GM21423 (cell line): ENCODE measurements around the gene REXO1.
"Not testable (repeated sequence)": the region's sequence is repeated elsewhere in the genome, so short reads cannot be mapped to it uniquely, and the experiment has no call there.

Experiments
- ATAC-seq: cut with Tn5 transposase; IDR thresholded peaks from one replicate; pipeline ENCODE4 v1.9.1; 2021; ENCODE audit warnings: mild to moderate bottlenecking, moderate library complexity; ENCODE audit not compliant: unreplicated experiment

The REXO1 gene

DNA sequence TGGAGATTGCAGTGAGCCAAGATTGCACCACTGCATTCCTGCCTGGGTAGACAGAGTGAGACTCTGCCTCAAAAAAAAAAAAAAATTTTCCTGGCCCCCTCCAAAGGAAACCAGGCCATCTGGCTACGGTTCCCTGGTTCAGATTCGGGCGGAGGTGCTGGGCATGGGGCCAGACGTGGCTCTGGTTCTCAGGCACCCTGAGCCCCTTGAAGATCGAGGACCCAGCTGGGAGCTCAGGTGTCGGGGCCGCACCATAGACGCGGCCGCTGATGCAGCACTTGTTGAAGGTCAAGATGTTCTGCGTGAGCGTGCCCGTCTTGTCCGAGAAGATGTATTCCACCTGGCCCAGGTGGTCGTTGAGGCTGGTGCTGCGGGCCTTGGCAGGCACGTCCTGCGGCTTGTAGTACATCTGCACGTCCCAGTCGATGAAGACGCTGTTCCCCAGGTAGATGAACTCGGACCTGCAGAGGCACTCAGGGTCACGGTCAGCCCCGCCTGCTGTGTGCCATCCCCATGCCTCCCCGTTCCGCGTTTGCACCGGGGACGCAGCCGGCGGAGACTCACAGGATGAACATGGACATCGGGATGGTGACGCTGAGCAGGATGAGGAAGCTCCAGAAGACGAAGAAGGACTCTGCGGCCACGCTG lies 48.5 kb downstream of the REXO1 start:
- ATAC-seq: no peak

DNA sequence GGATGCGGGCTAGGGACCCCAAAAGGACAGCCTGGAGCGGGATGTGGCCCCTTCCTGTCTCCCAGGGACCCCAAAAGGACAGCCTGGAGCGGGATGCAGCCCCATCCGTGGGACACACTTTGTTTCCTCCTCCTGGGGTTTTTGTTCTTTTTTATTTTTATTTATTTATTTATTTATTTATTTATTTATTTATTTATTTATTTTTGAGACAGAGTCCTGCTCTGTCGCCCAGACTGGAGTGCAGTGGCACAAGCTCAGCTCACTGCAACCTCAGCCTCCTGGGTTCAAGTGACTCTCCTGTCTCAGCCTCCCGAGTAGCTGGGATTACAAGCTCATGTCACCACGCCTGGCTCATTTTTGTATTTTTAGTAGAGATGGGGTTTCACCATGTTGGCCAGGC lies 51.0 kb downstream of the REXO1 start:
- ATAC-seq: not testable (repeated sequence)

DNA sequence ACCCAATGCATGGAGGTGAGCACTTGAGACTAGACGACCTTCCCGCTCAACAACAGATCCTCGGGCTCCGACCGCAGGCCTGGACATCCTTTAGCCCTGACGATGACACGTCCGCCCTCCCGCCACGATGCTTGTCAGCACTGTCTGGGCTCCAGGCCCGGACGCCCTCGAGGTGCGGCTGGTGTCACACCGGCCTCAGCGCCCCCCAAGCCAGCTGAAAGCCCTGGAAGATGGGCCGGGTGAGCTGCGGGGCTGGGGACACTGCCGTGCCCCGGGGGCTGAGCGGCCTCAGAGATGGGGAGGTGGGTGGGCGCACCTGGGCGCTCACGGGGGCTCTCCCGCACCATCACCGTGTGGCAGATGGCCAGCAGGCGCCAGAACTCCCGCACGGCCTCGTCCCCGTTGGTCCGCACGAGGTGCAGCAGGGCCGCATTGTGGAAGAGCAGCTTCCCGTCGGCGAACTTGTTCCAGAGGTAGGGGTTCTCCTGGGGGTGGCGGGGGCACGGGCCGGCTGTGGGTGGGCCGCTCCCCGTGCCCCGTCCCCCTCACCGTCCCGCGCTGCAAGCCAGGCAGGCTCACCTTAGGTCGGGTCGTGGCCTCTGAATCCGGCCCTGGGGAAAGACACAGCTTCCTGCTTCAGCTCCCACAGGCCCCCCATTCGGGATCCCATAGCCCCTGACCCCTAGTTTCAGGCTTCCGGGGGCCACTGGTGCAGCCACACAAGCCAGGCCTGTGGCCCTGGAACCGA lies 51.7 kb downstream of the REXO1 start:
- ATAC-seq: no peak

DNA sequence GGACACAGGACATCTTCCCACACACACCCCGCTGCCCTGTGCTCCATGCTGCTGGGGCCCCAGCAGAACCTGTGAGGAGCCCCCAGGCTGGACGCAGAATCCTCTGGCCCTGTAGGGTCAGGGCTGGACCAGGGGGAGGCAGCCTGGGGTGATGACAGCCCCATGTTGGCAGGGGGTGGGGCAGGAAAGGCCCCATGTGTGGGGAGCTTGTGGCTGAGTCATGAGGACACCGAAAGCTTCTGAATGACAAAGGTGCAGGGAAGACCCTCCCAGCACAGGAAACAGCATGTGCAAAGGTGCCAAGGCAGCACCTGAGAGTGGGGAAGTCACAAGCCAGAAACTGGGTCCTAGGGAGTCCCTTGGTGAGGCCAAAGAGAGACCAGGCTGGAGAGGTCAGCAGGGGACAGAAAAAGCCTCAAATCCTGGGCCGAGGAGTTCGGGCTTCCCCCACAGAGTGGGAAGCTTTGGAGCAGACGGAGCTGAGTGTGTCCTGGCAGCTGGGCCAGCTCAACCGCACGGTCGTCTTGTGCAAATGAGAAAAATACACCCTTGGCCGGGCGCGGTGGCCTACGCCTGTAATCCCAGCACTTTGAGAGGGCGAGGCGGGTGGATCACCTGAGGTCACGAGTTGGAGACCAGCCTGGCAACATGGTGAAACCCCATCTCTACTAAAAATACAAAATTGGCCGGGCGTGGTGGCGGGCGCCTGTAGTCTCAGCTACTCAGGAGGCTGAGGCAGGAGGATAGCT lies 53.7 kb downstream of the REXO1 start:
- no peak for ATAC-seq

DNA sequence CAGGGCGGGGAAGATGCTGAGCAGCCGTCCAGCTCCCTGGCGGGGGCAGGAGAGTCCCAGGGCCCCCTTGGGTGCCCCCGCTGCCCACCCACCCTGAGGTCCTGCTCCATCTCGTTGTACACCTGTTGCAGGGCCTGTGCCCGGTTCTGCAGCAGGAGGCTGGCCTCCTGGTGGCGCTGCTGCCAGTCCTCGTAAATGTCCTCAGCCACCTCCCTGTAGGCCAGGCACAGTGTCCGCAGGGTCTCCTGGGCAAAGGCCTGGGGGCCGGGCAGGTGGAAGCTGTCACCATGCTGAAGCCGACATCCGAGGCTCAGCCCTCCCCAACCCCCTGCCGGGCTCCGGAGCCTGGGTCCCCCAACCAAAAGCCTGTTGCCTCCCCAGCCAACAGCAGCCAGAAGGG lies 56.4 kb downstream of the REXO1 start:
- no peak for ATAC-seq

DNA sequence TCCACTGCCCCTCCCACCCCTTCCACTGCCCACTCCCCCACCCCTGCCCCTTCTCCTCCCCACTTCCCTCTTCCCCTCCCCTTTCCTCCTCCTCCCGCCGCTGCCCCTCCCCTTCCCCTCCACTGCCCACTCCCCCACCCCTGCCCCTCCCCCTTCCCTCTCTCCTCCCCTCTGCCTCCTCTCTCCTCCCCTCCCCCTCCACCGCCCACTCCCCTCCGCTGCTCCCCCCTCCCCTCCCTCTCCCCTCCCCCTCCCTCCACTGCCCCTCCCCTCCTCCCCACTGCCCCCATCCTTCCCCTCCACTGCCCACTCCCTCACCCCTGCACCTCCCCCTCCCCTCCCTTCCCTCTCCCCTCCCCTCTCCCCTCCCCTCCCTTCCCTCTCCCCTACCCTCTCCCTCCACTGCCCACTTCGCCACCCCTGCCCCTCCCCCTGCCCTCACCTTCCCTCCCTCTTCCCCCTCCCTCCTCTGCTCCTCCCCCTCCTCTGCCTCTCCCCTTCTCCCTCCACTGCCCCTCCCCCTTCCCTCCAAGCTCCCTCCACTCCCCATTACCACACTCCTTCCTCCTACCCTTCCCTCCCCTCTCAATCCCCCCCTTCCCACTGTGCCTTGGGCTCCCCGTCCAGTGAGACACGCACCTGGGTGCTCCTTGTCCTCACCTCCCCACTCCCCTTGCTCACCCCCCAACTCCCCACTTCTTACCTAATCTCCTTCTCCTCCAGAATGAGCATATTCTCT lies 58.1 kb downstream of the REXO1 start:
- no peak for ATAC-seq

DNA sequence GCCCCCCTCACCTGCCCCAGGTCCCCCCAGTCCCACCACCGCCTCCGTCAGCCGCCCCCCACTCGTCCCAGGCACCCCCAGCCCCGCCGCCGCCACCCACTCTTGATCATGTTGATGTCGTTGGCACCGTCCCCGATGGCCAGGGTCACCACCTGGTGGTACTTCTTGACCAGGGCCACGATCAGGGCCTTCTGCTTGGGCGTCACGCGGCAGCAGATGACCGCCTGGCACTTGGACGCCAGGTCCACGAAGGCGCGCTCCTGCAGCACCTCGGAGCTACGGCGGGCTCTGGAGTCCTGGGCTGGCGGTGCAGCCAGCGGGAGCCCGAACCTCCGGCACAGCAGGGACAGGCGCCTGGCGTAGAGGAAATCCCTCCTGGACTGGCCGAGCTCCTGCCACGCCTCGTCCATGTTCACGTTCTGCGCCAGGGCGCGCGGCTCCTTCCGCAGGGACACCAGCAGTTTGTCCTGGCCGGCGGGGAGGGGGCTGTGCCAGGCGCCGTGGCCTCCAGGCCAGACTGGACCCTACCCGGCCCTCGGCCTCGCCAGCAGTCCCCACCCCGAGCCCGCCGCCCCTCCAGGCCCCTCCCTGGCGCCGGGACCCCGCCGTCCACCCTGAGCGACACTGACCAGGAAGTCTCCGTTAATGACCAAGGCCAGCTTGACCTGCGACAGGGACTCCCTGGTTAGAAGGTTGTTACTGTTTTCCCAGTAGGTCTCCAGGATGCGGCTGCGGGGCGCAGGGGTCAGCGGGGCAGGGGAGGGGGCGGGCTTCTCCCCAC lies 58.8 kb downstream of the REXO1 start:
- no peak for ATAC-seq

DNA sequence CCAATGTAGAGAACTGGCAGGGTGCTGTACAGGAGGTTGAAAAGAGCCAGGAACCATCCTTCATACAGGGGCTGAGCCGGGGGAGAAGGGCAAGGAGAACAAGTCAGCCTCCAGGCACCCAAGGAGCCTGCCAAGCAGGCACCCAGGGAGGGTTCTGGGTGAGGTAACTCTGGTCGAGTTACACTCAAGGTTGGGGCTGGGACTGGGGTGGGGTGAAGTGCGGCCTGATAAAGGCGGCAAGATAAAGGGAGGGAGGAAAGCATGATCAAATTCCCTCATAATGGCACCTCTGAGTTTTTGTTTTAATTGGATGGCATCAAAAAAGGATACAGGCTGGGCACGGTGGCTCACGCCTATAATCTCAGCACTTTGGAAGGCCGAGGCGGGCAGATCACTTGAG lies 61.2 kb downstream of the REXO1 start:
- ATAC-seq: no peak

DNA sequence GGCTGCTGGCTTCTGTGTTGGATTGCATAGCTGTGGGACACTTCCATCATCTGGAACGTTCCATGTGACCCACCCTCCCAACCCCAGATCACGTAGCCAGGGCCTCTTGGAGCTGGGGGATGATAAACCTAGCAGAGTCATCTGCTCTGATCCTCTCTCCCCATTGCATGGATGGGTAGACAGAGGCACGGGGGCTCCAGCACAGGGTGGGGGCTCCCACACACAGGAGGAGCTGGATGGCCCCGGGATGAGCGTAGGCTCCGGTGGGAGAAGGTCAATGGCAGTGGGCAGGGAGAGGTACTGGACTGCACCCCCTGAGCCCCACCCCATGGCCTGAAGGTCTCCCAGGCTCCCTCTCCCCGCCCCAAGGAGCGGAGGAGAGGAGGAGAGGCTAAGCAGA lies 61.6 kb downstream of the REXO1 start:
- no peak for ATAC-seq

DNA sequence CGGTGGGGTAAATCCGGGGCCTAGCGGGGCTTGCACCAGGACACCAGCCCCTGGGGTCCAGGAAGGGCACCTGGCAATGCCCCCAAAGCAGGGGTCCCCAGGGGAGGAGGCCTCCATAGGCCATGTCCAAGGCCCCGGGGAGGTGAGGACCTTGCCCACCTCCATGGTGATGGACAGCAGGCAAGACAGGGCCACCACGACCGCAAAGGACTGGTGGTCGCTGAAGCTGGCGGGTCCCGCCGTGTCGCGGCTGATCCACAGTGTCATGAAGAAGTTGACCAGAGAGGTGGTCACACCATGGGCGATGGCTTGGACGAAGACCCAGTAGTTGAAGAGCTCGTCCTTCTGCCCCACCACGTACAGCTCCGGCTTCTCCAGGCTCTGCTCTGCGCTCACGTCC lies 63.0 kb downstream of the REXO1 start:
- no peak for ATAC-seq

DNA sequence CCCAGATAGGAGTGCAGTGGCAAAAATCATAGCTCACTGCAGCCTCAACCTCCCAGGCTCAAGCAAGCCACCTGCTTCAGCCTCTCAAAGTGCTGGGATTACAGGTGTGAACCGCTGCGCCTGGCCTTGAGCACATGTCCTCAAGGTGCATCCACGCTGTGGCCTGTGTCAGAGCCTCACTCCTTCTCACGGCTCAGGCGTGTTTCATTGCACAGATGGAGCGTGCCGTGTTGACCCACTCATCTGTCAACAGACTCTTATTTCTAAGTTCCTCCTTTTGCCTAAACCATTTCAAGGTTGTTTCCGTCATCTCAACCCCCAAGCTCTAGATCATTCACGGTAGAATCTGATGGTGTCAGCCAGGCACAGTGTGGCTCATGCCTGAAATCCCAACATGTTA lies 64.4 kb downstream of the REXO1 start:
- no peak for ATAC-seq

DNA sequence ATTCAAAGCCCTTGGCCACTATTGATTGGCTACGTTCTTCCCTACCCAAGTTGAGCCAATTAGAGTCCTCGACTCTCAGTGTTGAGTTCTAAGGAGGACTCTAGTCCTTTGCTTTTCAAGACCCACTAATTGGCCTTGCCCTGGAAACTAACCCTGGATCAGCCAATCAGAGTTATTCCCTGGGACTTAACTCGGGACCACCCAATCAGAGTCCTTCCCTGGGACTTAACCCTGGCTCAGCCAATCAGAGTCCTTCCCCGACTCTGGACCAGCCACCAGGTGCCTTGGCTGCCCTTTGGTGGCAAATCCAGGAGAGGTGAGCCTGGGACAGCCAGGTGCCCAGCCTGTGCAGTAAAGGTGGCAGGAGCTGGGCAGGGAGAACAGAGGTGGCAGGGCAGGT lies 64.9 kb downstream of the REXO1 start:
- ATAC-seq: no peak

DNA sequence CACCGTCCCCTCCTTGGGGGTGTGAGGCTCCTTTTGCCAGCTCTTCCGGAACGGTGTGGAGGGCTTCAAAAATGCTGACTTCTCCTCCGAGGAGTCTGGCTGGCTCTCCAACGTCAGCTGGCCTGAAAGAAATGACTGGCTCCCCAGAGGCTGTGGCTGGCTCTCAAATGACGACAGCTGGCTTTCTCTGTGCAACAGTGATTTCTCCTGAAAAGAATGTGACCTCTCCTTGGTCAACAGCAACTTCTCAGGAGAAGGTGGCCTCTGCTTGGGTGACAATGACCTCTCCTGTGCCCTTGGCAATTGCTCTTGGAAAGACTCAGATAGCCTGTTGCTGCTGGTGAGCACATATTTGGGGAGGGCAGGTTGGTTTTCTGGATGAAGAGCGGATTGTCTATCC lies 65.8 kb downstream of the REXO1 start:
- ATAC-seq: no peak

DNA sequence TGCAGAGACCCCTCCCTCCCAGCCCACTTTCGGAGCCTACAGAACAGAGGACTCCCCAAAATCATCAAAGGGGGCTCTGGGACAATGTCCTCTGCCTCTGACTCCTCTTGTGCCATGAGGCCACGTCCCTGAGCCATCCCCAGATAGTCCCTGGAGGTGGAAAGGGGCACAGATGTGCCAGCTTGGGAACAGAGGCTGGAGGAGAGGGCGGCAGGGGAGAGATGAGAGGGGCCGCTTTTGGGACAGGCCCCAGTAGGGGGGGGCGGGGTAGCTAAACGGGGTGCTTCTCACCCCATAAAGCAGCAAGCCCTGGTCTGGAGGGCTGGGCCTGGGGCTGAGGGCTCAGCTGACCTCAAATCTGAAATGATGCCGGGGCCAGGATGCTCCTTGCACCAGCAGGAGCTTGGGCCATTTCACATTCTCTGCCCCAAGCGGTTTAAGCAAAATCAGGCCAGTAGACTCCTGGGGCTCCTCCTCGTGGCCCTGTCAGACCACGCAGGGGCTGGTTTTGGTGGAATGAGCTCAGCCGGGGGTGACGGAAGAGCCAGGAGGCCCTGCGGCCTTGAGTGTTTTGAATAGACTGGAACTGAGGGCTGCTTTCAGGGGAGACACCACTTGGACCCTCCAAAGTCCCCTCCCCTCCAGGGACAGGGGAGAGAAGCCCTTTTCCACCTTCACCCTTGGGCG lies 67.9 kb downstream of the REXO1 start:
- no peak for ATAC-seq

DNA sequence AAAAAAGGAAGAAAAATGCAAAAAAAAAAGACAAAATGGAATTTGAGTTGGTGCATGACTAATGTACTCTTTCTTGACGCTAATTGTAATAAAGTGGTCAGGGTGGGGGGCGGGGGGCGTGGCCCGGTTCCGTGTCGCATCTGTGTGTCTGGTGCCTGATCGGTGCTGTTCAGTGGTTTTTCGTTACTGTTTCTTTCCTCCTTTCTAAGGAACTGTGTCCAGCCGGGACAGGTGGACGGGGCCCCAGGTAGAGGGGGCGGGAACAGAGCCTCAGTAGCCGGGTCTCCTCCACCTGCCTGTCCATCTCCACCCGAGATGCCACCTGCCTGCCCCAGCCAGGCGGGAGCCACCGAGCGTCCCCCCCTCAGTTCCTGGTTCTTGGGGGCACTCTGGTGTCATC lies 68.7 kb downstream of the REXO1 start:
- ATAC-seq: no peak

DNA sequence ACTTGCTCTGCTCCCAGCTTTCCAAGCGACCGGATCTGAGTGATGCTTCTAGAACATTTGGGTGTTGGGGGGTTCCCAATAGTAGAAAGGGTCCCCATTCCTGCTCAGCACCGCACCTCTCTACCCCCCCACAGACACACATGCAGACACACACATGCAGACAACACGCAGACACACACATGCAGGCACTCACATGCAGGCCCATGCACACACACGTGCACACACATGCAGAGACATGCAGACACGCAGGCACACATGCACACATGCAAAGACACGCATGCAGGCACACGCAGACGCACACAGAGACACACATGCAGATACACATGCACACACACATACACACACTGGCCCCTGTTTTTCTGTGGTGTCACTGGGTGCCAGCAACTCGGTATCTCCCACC lies 71.1 kb downstream of the REXO1 start:
- no peak for ATAC-seq

DNA sequence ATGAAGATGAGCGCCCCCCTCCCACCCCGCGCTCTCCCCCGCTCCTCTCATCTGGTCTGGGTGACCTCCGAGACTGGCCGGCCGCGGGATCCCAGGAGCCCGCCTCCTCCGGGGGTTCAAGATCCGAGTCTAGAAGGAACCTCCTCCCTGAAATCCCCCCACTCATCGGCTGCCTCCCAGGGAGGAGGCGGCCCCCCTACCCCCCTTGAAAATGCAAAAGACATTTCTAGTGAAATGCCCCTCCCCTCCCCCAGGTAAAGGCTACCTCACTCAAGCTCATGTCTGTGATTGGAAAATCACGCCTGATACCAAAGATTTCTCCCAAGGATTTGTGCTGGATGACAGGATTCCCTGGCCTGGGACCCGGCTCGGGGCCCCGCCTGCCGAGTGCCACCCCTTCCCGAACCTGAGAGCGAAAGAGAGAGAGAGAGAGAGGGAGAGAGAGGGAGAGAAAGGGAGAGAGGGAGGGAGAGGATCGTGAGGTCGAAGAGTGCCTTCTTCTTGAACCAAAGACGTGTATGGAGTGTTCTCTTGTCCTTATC lies 71.6 kb downstream of the REXO1 start:
- ATAC-seq: no peak

DNA sequence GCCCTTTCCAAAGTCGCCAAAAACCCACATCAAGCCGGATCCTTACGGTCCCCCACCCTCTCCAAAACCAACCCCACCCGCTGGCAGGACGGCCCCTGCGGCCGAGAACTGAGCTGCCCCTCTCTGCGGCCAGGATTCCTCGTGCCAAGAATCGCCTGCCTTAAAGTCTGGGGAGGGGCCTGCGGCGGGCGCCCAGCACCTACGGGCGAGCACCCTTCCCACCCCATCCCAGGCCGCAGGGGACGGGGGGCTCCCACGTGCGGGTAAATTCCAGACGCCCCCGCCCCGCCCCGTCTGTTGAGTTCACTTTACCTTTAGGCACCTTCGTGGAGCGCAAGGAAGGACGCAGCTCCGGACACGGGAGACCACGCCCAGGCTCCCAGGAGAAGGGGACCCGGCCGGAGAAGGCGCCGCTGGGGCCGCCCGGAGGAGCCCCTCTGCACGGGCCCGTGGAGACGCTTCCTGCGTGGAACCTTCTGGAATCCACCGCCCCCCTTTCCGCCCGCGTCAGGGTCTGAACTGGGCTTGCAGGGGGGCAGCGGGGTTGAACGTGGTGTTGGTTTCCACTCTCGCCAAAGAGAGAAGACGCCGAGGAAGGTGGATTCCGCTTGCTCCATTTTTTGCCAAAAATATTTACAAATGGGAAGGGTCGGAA lies 72.2 kb downstream of the REXO1 start:
- ATAC-seq: no peak
